ENCODE data around the gene CDK14.

Gene CDK14

DNA sequence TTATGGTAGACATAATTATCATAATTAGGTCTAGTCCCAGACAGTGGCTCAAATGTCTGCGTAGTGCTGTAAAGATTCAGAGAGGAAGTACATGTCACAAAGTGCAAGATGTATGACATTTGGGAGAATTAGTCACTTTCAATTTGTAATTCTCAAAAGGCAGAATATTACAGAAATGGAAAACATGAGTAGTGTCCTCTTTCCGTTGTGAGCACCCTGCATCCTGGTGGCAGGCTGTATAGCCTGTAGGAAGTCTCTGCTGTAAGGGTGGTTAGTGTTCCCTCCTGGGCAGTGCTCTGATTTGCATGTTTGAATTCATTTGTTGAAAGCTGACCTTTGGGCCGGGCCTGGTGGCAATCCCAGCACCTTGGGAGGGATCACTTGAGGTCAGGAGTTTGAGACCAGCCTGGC is 17.0 kb downstream of the CDK14 start:
- no peaks in the 10 kb centered on the region for H3K27me3 ChIP-seq
- H3K4me1 ChIP-seq (ENCODE audit: control insufficient read depth in 1 of 2, insufficient read depth in 1 of 2, low read depth in 1 of 2, low read length in 1 of 2): no peaks in the 10 kb centered on the region
- no peak for TF ChIP-seq CTCF (IDR thresholded peaks at IDR 0.05)
- H3K9me3 ChIP-seq: no peaks in the 10 kb centered on the region
- H3K4me3 ChIP-seq (ENCODE audit: low read depth in 1 of 2, low read length in 1 of 2): no peak overlapping the region
- no peaks in the 10 kb centered on the region for H3K36me3 ChIP-seq
- H3K27ac ChIP-seq: peak overlapping the region; percentile 35

- peaks cover 14 to 17% of the 10 kb centered on the region in 2 experiments for H3K4me1 ChIP-seq (ENCODE audit: control insufficient read depth in 1 of 2, insufficient read depth in 1 of 2, low read depth in 1 of 2, low read length in 1 of 2)
- H3K9me3 ChIP-seq: no peaks in the 10 kb centered on the region
- no peak overlapping the region for H3K4me3 ChIP-seq (ENCODE audit: low read depth in 1 of 2, low read length in 1 of 2)
- H3K27ac ChIP-seq: no peak overlapping the region
- H3K27me3 ChIP-seq: no peaks in the 10 kb centered on the region
- no peaks in the 10 kb centered on the region for H3K36me3 ChIP-seq
- no peak for TF ChIP-seq CTCF (IDR thresholded peaks at IDR 0.05)
These were observed 21.3 kb downstream of the CDK14 start for GRCh38 chr7:90617442-90617841.

DNA sequence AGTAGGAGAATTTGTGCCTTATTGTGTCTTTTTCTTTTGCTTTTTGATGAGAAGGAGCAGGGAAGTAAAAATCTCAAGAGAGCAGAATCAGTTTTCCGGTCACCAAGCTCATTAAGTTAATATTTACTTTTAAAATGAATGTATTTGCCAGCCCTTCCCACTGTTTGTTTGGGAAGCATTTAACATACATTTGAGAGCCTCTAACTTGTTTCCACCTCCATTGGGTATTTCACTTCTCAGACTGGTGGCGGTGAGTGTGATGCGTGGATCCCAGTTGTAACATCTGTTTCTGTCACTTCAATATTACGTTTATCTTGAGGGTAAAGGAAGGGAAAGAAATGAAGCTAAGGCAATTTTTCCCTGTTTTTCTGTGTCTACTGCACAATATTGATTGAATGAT is 22.8 kb downstream of the CDK14 start:
- H3K27ac ChIP-seq: no peak overlapping the region
- no peaks in the 10 kb centered on the region for H3K9me3 ChIP-seq
- no peak for TF ChIP-seq CTCF (IDR thresholded peaks at IDR 0.05)
- no peaks in the 10 kb centered on the region for H3K27me3 ChIP-seq
- H3K4me1 ChIP-seq (ENCODE audit: control insufficient read depth in 1 of 2, insufficient read depth in 1 of 2, low read depth in 1 of 2, low read length in 1 of 2): peaks cover 14 to 19% of the 10 kb centered on the region in 2 experiments
- H3K36me3 ChIP-seq: no peaks in the 10 kb centered on the region
- H3K4me3 ChIP-seq (ENCODE audit: low read depth in 1 of 2, low read length in 1 of 2): no peak overlapping the region

GRCh38 chr7:90621125-90621746 is 25.1 kb downstream of the CDK14 start:
- Histone ChIP-seq H3K4me1 (ENCODE audit: control insufficient read depth in 1 of 2, insufficient read depth in 1 of 2, low read depth in 1 of 2, low read length in 1 of 2) (peaks cover 14 to 19% of the 10 kb centered on the region in 2 experiments), H3K9me3 (no peaks in the 10 kb centered on the region), H3K36me3 (no peaks in the 10 kb centered on the region), H3K4me3 (ENCODE audit: low read depth in 1 of 2, low read length in 1 of 2) (no peak overlapping the region), H3K27me3 (no peaks in the 10 kb centered on the region), H3K27ac (peak overlapping the region; percentile 66)
- no peak for TF ChIP-seq CTCF (IDR thresholded peaks at IDR 0.05)

GRCh38 chr7:90621747-90622140 is 25.6 kb downstream of the CDK14 start:
- TF ChIP-seq CTCF (IDR thresholded peaks at IDR 0.05): no peak
- H3K27me3 ChIP-seq: no peaks in the 10 kb centered on the region
- H3K4me1 ChIP-seq (ENCODE audit: control insufficient read depth in 1 of 2, insufficient read depth in 1 of 2, low read depth in 1 of 2, low read length in 1 of 2): peaks cover 14 to 19% of the 10 kb centered on the region in 2 experiments
- H3K9me3 ChIP-seq: no peaks in the 10 kb centered on the region
- H3K36me3 ChIP-seq: no peaks in the 10 kb centered on the region
- H3K4me3 ChIP-seq (ENCODE audit: low read depth in 1 of 2, low read length in 1 of 2): no peak overlapping the region
- H3K27ac ChIP-seq: peak overlapping the region; percentile 66

Data from neutrophil (primary cell).